Measurements from ENCODE around the gene PBOV1. TPM values are rescaled to one million over a fixed set of nuclear protein-coding genes. Genes with fewer than 3 reads are reported as not detected.
"Not testable (repeated sequence)": the region's sequence is repeated elsewhere in the genome, so short reads cannot be mapped to it uniquely, and the experiment has no call there.

The PBOV1 gene
- total RNA-seq, 1 donor from 2014 or later, result not detected

DNA sequence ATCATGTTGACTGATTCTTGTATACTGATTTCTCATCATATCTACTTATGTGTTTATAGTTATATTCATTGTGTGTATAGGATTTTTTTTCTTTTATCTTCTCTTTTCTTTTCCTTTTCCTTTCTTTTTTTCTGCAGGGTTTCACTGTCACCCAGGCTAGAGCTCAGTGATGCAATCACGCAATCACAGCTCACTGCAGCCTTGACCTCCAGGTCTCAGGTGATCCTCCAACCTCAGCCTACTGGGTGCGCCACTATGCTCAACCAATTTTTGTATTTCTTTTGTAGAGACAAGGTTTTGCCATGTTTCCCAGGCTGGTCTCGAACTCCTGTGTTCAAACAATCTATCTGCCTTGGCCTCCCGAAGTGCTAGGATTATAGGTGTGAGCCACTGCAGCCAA is 1.6 kb upstream of the PBOV1 start:
- no peak overlapping the region for H3K27ac Mint-ChIP-seq (ENCODE audit: unreplicated experiment)
- DNase-seq (ENCODE audit: extremely low spot score, unreplicated experiment), result no peak
- H3K9me3 Mint-ChIP-seq (ENCODE audit: unreplicated experiment), result no peaks in the 10 kb centered on the region
- peaks cover 28% of the 10 kb centered on the region for H3K27me3 Mint-ChIP-seq (ENCODE audit: unreplicated experiment)
- TF ChIP-seq CTCF (IDR thresholded peaks at IDR 0.05), result no peak
- H3K4me3 Mint-ChIP-seq (ENCODE audit: unreplicated experiment), result no peak overlapping the region
- no peaks in the 10 kb centered on the region for H3K36me3 Mint-ChIP-seq (ENCODE audit: unreplicated experiment)
- no peaks in the 10 kb centered on the region for H3K4me1 Mint-ChIP-seq (ENCODE audit: unreplicated experiment)

- Mint-ChIP-seq H3K9me3 (ENCODE audit: unreplicated experiment) (no peaks in the 10 kb centered on the region), H3K36me3 (ENCODE audit: unreplicated experiment) (no peaks in the 10 kb centered on the region)
- no peak for TF ChIP-seq CTCF (IDR thresholded peaks at IDR 0.05)
Observed at GRCh38 chr6:138219398-138219797, 1.1 kb upstream of the PBOV1 start.

GRCh38 chr6:138215093-138215782 is 3.1 kb downstream of the PBOV1 start:
- no peaks in the 10 kb centered on the region for H3K4me1 Mint-ChIP-seq (ENCODE audit: unreplicated experiment)
- no peaks in the 10 kb centered on the region for H3K9me3 Mint-ChIP-seq (ENCODE audit: unreplicated experiment)
- no peak overlapping the region for H3K27ac Mint-ChIP-seq (ENCODE audit: unreplicated experiment)
- no peak for DNase-seq (ENCODE audit: extremely low spot score, unreplicated experiment)
- no peaks in the 10 kb centered on the region for H3K36me3 Mint-ChIP-seq (ENCODE audit: unreplicated experiment)
- no peak for TF ChIP-seq CTCF (IDR thresholded peaks at IDR 0.05)
- no peak overlapping the region for H3K4me3 Mint-ChIP-seq (ENCODE audit: unreplicated experiment)
- H3K27me3 Mint-ChIP-seq (ENCODE audit: unreplicated experiment), result peaks cover 27% of the 10 kb centered on the region

More at GRCh38 chr6:138219398-138219797, 1.1 kb upstream of the PBOV1 start:
- peaks cover 28% of the 10 kb centered on the region for H3K27me3 Mint-ChIP-seq (ENCODE audit: unreplicated experiment)
- H3K4me3 Mint-ChIP-seq (ENCODE audit: unreplicated experiment), result no peak overlapping the region
- DNase-seq (ENCODE audit: extremely low spot score, unreplicated experiment), result no peak
- no peak overlapping the region for H3K27ac Mint-ChIP-seq (ENCODE audit: unreplicated experiment)
- H3K4me1 Mint-ChIP-seq (ENCODE audit: unreplicated experiment), result no peaks in the 10 kb centered on the region

- H3K27ac Mint-ChIP-seq (ENCODE audit: unreplicated experiment); H3K4me1 Mint-ChIP-seq (ENCODE audit: unreplicated experiment); H3K9me3 Mint-ChIP-seq (ENCODE audit: unreplicated experiment); H3K4me3 Mint-ChIP-seq (ENCODE audit: unreplicated experiment); DNase-seq (ENCODE audit: extremely low spot score, unreplicated experiment); H3K36me3 Mint-ChIP-seq (ENCODE audit: unreplicated experiment): not testable (repeated sequence)
- H3K27me3 Mint-ChIP-seq (ENCODE audit: unreplicated experiment), result peaks cover 26% of the 10 kb centered on the region
Observed at GRCh38 chr6:138212530-138212929, 5.8 kb downstream of the PBOV1 start.

GRCh38 chr6:138211601-138212000 is 6.7 kb downstream of the PBOV1 start:
- Mint-ChIP-seq H3K4me1 (ENCODE audit: unreplicated experiment) (no peaks in the 10 kb centered on the region), H3K27me3 (ENCODE audit: unreplicated experiment) (peaks cover 25% of the 10 kb centered on the region), H3K9me3 (ENCODE audit: unreplicated experiment) (no peaks in the 10 kb centered on the region), H3K27ac (ENCODE audit: unreplicated experiment) (no peak overlapping the region), H3K4me3 (ENCODE audit: unreplicated experiment) (no peak overlapping the region), H3K36me3 (ENCODE audit: unreplicated experiment) (no peaks in the 10 kb centered on the region)
- no peak for DNase-seq (ENCODE audit: extremely low spot score, unreplicated experiment)
- no peak for TF ChIP-seq CTCF (IDR thresholded peaks at IDR 0.05)
